Tibial artery (tissue), 4 donors: ENCODE measurements around the gene MAPK4.

Source experiments
- DNase-seq, 2 donors: peaks; one replicate each; pipeline ENCODE4 v3.0.0-alpha.2; 2019
- H3K27ac ChIP-seq, 2 donors: fragments of 200-600 bp; sonication (generic) in 1 of 2; 1 replicate in 1 of 2; 2 replicates in 1 of 2; pipeline ENCODE4 v1.5.1; 2018 to 2019; ENCODE audit warnings: mild to moderate bottlenecking in 1 of 2
- H3K27me3 ChIP-seq, 2 donors: fragments of 200-600 bp; sonication (generic) in 1 of 2; one replicate each; pipeline versions ENCODE4 v1.5.1 to v1.6.0; 2016 to 2019
- H3K36me3 ChIP-seq, 3 donors: fragments of 200-600 bp; sonication (generic) in 2 of 3; one replicate each; pipeline ENCODE4 v1.5.1; 2016 to 2019; ENCODE audit warnings: mild to moderate bottlenecking in 2 of 3
- H3K4me1 ChIP-seq, 4 donors: fragments of 200-600 bp; sonication (generic) in 2 of 4; 1 replicate in 3 of 4; 2 replicates in 1 of 4; pipeline ENCODE4 v1.5.1; 2016 to 2019
- H3K4me3 ChIP-seq, 2 donors: fragments of 200-600 bp; sonication (generic) in 1 of 2; 1 replicate in 1 of 2; 2 replicates in 1 of 2; pipeline ENCODE4 v1.5.1; 2018 to 2019; ENCODE audit warnings: mild to moderate bottlenecking in 2 of 2
- H3K9me3 ChIP-seq, 3 donors: fragments of 200-600 bp; sonication (generic) in 1 of 3; one replicate each; pipeline ENCODE4 v1.5.1; 2016 to 2019
- CTCF ChIP-seq, 2 experiments: fragments of 200-600 bp in 1 of 2; fragments of 450-650 bp in 1 of 2; IDR thresholded peaks; one replicate each; pipeline ENCODE4 v1.5.1; 2017 to 2019; ENCODE audit warnings: antibody characterized with exemption in 2 of 2, mild to moderate bottlenecking in 1 of 2, moderate library complexity in 1 of 2
- intact Hi-C: fragments of 100-400 bp; cut with DNase I; formaldehyde crosslinking; loops from one replicate; pipeline ENCODE4 v1.15.0; 2023; ENCODE audit warnings: low total_unique reads

The MAPK4 gene

DNA sequence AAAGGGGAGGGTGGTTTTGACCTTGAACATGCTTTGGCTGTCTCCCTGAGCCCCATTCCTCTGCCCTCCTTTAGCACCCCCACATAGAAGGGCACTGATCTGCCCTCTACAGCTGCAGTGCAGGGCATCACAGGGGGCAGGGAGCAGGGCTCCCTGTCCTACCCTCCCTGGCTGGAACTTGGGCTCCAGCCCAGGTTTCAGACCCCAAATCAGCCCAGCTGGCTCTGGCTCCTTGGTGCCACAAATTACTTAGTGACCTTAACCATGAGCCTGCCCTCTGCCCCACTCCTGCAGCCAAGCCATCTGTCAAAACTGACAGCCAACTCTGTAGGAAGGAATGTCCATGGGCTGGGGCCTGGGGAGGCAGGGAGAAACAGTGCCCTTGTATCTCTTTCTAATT, 105.6 kb downstream of the MAPK4 start:
- peaks cover 0 to 5% (median 0%) of the 10 kb centered on the region in 3 donors for H3K9me3 ChIP-seq
- TF ChIP-seq CTCF (IDR thresholded peaks at IDR 0.05) = no peak
- H3K27me3 ChIP-seq = no peaks in the 10 kb centered on the region
- peak overlapping the region in 1 of 2 donors; percentile 18 for H3K27ac ChIP-seq
- peaks cover 0 to 4% (median 0%) of the 10 kb centered on the region in 3 donors for H3K36me3 ChIP-seq
- intact Hi-C loops = loop anchor here (5.0 to 10.0 kb wide), 2 partner anchors 111 to 117 kb away; no protein-coding TSS in a partner anchor
- H3K4me1 ChIP-seq = peaks cover 0 to 22% (median 4%) of the 10 kb centered on the region in 4 donors
- no peak for DNase-seq
- H3K4me3 ChIP-seq = no peak overlapping the region

DNA sequence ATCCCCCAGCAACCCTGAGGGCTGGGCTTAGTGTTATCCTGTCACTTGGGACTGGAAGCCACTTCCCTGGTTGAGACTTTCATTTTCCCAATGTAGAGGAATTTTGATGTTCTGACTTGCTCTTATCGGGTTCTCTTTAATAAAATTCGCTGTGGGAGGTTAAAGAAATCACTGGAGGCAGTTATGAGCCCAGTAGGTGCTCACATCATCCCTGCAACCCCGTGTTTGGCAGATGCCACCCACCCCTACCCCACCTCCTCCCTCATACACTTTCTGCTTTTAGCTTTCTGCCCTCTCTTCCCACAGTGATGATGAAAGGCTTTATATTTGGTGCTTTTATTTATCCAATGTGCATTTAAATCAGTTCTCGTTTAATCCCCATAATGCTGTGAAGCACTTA, 106.6 kb downstream of the MAPK4 start:
- Histone ChIP-seq H3K4me3 (no peak overlapping the region), H3K9me3 (peaks cover 0 to 5% (median 0%) of the 10 kb centered on the region in 3 donors), H3K27ac (no peak overlapping the region), H3K27me3 (no peaks in the 10 kb centered on the region), H3K4me1 (peaks cover 0 to 22% (median 4%) of the 10 kb centered on the region in 4 donors), H3K36me3 (peaks cover 0 to 4% (median 0%) of the 10 kb centered on the region in 3 donors)
- no peak for DNase-seq
- TF ChIP-seq CTCF (IDR thresholded peaks at IDR 0.05) = no peak
- intact Hi-C loops = loop anchor here (5.0 to 10.0 kb wide), 2 partner anchors 112 to 116 kb away; no protein-coding TSS in a partner anchor

GRCh38 chr18:50671376-50671775, 111.5 kb downstream of the MAPK4 start:
- intact Hi-C loops = no loop called here
- no peaks in the 10 kb centered on the region for H3K36me3 ChIP-seq
- H3K4me3 ChIP-seq = no peak overlapping the region
- DNase-seq = no peak
- no peak overlapping the region for H3K27ac ChIP-seq
- H3K27me3 ChIP-seq = no peaks in the 10 kb centered on the region
- no peaks in the 10 kb centered on the region for H3K9me3 ChIP-seq
- peaks cover 0 to 3% (median 0%) of the 10 kb centered on the region in 4 donors for H3K4me1 ChIP-seq
- no peak for TF ChIP-seq CTCF (IDR thresholded peaks at IDR 0.05)

DNA sequence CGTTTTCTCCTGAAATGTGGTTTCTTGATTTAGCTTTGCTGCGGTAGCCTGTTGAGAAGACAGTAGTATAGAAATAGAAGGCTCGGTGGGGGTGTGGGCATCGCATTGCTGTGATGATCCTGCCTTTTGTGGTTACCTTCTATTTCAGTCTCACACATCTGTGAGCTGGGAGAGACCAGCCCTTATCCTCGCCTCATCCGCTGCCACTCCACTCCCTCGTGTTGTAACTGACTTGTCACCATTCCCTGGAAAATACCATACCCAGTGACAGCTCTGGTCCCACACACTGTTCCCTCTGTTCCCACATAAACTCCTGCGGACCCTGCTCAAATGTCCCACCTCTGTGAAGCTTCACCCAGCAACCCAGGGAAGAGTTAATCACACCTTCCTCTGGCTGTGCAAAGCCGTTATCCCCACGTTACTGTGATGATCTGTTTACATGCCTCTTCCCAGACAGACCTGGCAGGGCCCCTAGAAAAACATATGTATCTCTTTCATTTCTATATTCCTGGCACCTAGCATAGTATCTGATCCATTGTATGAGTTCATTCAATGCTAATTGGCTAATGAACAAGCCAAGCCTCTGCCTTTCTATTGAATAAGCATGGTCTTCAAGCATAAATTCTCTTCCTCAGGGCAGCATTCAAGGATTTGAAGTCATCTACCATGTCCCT, 114.6 kb downstream of the MAPK4 start:
- no peak overlapping the region for H3K4me3 ChIP-seq
- H3K27ac ChIP-seq = no peak overlapping the region
- no peak for TF ChIP-seq CTCF (IDR thresholded peaks at IDR 0.05)
- peak in 1 of 2 donors; percentile 17 for DNase-seq
- no peaks in the 10 kb centered on the region for H3K36me3 ChIP-seq
- H3K4me1 ChIP-seq = no peaks in the 10 kb centered on the region
- intact Hi-C loops = no loop called here
- H3K27me3 ChIP-seq = no peaks in the 10 kb centered on the region
- no peaks in the 10 kb centered on the region for H3K9me3 ChIP-seq

DNA sequence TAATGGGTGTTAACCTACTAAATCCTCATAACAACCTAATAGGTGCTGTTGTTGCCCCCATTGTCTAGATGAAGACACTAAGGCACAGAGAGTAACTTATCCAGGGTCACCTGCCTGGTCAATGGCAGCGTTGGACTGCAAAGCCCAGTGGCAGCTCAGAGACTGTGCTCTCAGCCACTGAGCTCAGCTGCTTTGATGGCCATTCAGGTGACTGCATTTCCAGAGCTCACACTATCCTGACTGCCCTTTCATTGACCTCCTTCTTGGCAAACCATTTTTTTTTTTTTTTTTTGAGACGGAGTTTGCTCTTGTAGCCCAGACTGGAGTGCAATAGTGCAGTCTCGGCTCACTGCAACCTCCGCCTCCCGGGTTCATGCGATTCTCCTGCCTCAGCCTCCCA, 115.2 kb downstream of the MAPK4 start:
- Histone ChIP-seq H3K4me1 (no peaks in the 10 kb centered on the region), H3K36me3 (no peaks in the 10 kb centered on the region), H3K27ac (no peak overlapping the region), H3K4me3 (no peak overlapping the region), H3K27me3 (no peaks in the 10 kb centered on the region), H3K9me3 (no peaks in the 10 kb centered on the region)
- TF ChIP-seq CTCF (IDR thresholded peaks at IDR 0.05) = no peak
- intact Hi-C loops = no loop called here
- DNase-seq = peak in 1 of 2 donors; percentile 34
